Gastroesophageal sphincter (tissue), 3 donors: Measurements from ENCODE around the gene RNF111.

Experiments
- CTCF ChIP-seq, 4 experiments: fragments of 200-600 bp in 2 of 4; fragments of 450-650 bp in 2 of 4; sonication (generic) in 1 of 4; IDR thresholded peaks; one replicate each; pipeline ENCODE4 v1.5.1; 2017 to 2019; ENCODE audit warnings: antibody characterized with exemption in 4 of 4, mild to moderate bottlenecking in 2 of 4, moderate library complexity in 2 of 4
- POLR2A ChIP-seq, 2 donors: fragments of 450-650 bp; IDR thresholded peaks; one replicate each; pipeline ENCODE4 v1.6.1; 2017; ENCODE audit warnings: antibody characterized with exemption in 2 of 2, mild to moderate bottlenecking in 2 of 2, moderate library complexity in 1 of 2

- TF ChIP-seq CTCF (IDR thresholded peaks at IDR 0.05) (no peak), POLR2A (IDR thresholded peaks at IDR 0.05) (no peak)
Observed at GRCh38 chr15:59063042-59063441, 75.6 kb downstream of the RNF111 start.
